Activated T-helper 9 cell treated with anti-CD3 and anti-CD28 coated beads, Interleukin-2, amount 50 U/mL, for 16 hours (primary cell): ENCODE results near the gene DSE.

ENCODE experiments used
- DNase-seq: peaks from one replicate; pipeline ENCODE4 v3.0.0-alpha.2; 2020; ENCODE audit warnings: low read depth

The DSE gene

GRCh38 chr6:116387374-116387773 is 16.6 kb downstream of the DSE start:
- DNase-seq = no peak

- no peak for DNase-seq
These were observed 18.2 kb downstream of the DSE start for GRCh38 chr6:116388924-116389323.

GRCh38 chr6:116389357-116389756 is 18.6 kb downstream of the DSE start:
- no peak for DNase-seq

- no peak for DNase-seq
These were observed 19.8 kb downstream of the DSE start for GRCh38 chr6:116390581-116390980.

- DNase-seq = no peak
These were observed 21.6 kb downstream of the DSE start for GRCh38 chr6:116392132-116393013.

GRCh38 chr6:116393430-116393829 is 22.7 kb downstream of the DSE start:
- no peak for DNase-seq

- no peak for DNase-seq
These were observed 24.9 kb downstream of the DSE start for GRCh38 chr6:116395647-116396046.

- DNase-seq = no peak
These were observed 25.7 kb downstream of the DSE start for GRCh38 chr6:116396441-116396840.

GRCh38 chr6:116397914-116398313 is 27.2 kb downstream of the DSE start:
- DNase-seq = no peak

- DNase-seq = no peak
These were observed 27.7 kb downstream of the DSE start for GRCh38 chr6:116398316-116399010.

- no peak for DNase-seq
These were observed 28.5 kb downstream of the DSE start for GRCh38 chr6:116399287-116399686.

- DNase-seq = no peak
These were observed 29.6 kb downstream of the DSE start for GRCh38 chr6:116400328-116400727.

GRCh38 chr6:116402108-116402937 is 31.6 kb downstream of the DSE start:
- no peak for DNase-seq

- no peak for DNase-seq
These were observed 32.5 kb downstream of the DSE start for GRCh38 chr6:116403205-116403604.

GRCh38 chr6:116404696-116405095 is 33.9 kb downstream of the DSE start:
- DNase-seq = no peak

- DNase-seq = no peak
These were observed 34.4 kb downstream of the DSE start for GRCh38 chr6:116405138-116405537.

GRCh38 chr6:116405652-116406356 is 35.1 kb downstream of the DSE start:
- no peak for DNase-seq

GRCh38 chr6:116406678-116407345 is 36.1 kb downstream of the DSE start:
- no peak for DNase-seq

- no peak for DNase-seq
These were observed 37.7 kb downstream of the DSE start for GRCh38 chr6:116408491-116408890.

- DNase-seq = no peak
These were observed 39.0 kb downstream of the DSE start for GRCh38 chr6:116409756-116410155.

GRCh38 chr6:116411284-116411623 is 40.5 kb downstream of the DSE start:
- no peak for DNase-seq
